CD4-positive, alpha-beta T cell treated with Interleukin-4 for 4 hours (primary cell): ENCODE results near the gene HOXB7.

Source experiments
- DNase-seq: peaks from one replicate; pipeline ENCODE4 v3.0.0-alpha.2; 2020

The HOXB7 gene

GRCh38 chr17:48593840-48594537 lies 16.8 kb downstream of the HOXB7 start:
- peak; percentile 70 for DNase-seq

- DNase-seq: no peak
Measured at GRCh38 chr17:48593126-48593829, 17.5 kb downstream of the HOXB7 start, which contains the start of gene HOXB5. Gene HOXB5, minus strand, starts transcription at chr17:48593779. Its CDS starts 97 bp downstream, at chr17:48593682.

GRCh38 chr17:48592577-48592976 lies 18.2 kb downstream of the HOXB7 start:
- DNase-seq: no peak

GRCh38 chr17:48592057-48592514 lies 18.7 kb downstream of the HOXB7 start:
- DNase-seq: no peak

GRCh38 chr17:48591255-48592056 lies 19.4 kb downstream of the HOXB7 start:
- no peak for DNase-seq

- no peak for DNase-seq
Measured at GRCh38 chr17:48590607-48591161, 20.1 kb downstream of the HOXB7 start.

- no peak for DNase-seq
Measured at GRCh38 chr17:48589831-48590606, 20.8 kb downstream of the HOXB7 start, which contains the start of gene HOXB3. Gene HOXB3, minus strand, starts transcription at chr17:48590241. Its CDS starts 37,767 bp downstream, at chr17:48552474.

- no peak for DNase-seq
Measured at GRCh38 chr17:48589060-48589830, 21.6 kb downstream of the HOXB7 start.

GRCh38 chr17:48588528-48588927 lies 22.3 kb downstream of the HOXB7 start:
- DNase-seq: no peak

- no peak for DNase-seq
Measured at GRCh38 chr17:48588074-48588415, 22.8 kb downstream of the HOXB7 start.

GRCh38 chr17:48587276-48588073 lies 23.3 kb downstream of the HOXB7 start:
- no peak for DNase-seq

GRCh38 chr17:48586355-48587258 lies 24.2 kb downstream of the HOXB7 start:
- no peak for DNase-seq

- no peak for DNase-seq
Measured at GRCh38 chr17:48584223-48584741, 26.5 kb downstream of the HOXB7 start.

GRCh38 chr17:48583708-48584222 lies 27.1 kb downstream of the HOXB7 start:
- no peak for DNase-seq

GRCh38 chr17:48582750-48583069 lies 28.1 kb downstream of the HOXB7 start:
- no peak for DNase-seq

GRCh38 chr17:48579760-48580554 lies 30.9 kb downstream of the HOXB7 start:
- no peak for DNase-seq

- no peak for DNase-seq
Measured at GRCh38 chr17:48579471-48579759, 31.4 kb downstream of the HOXB7 start.
